H9 (cell line): ENCODE results near the gene GPR180. TPM values are rescaled to one million over a fixed set of nuclear protein-coding genes. Genes with fewer than 3 reads are reported as not detected.

Experiments
- DNase-seq: peaks from one replicate; pipeline ENCODE4 v3.0.0-alpha.2; 2017
- H2AFZ ChIP-seq: one replicate; pipeline ENCODE4 v1.6.1; 2013; ENCODE audit warnings: mild to moderate bottlenecking, low read length, control low read depth, moderate library complexity
- H2AK5ac ChIP-seq: 2 replicates; pipeline ENCODE4 v1.6.1; 2013; ENCODE audit warnings: low read length, control low read depth, mixed read lengths; ENCODE audit not compliant: insufficient read length
- H2BK120ac ChIP-seq: one replicate; pipeline ENCODE4 v1.6.1; 2013; ENCODE audit warnings: low read depth, mild to moderate bottlenecking, low read length, control low read depth, inconsistent platforms; ENCODE audit not compliant: poor library complexity, severe bottlenecking
- H2BK12ac ChIP-seq: 2 replicates; pipeline ENCODE4 v1.6.1; 2013; ENCODE audit warnings: low read length, control low read depth, mixed read lengths, low read depth; ENCODE audit not compliant: insufficient read length
- H2BK15ac ChIP-seq: 2 replicates; pipeline ENCODE4 v1.6.1; 2013; ENCODE audit warnings: low read depth, low read length, control low read depth
- H2BK20ac ChIP-seq: one replicate; pipeline ENCODE4 v1.6.1; 2013; ENCODE audit warnings: low read depth, mild to moderate bottlenecking, low read length, control low read depth, inconsistent platforms; ENCODE audit not compliant: poor library complexity, severe bottlenecking
- H2BK5ac ChIP-seq: 2 replicates; pipeline ENCODE4 v1.6.1; 2013; ENCODE audit warnings: low read length, control low read depth, mixed read lengths; ENCODE audit not compliant: insufficient read length
- H3K14ac ChIP-seq: 2 replicates; pipeline ENCODE4 v1.6.1; 2013; ENCODE audit warnings: low read length, control low read depth; ENCODE audit not compliant: insufficient read depth
- H3K18ac ChIP-seq: 2 replicates; pipeline ENCODE4 v1.6.1; 2013; ENCODE audit warnings: low read depth, mild to moderate bottlenecking, mixed read lengths, low read length, control low read depth; ENCODE audit not compliant: insufficient read length
- H3K23ac ChIP-seq: 2 replicates; pipeline ENCODE4 v1.6.1; 2013; ENCODE audit warnings: low read length, control low read depth, mixed read lengths, low read depth; ENCODE audit not compliant: insufficient read length
- H3K23me2 ChIP-seq: 2 replicates; pipeline ENCODE4 v1.6.1; 2013; ENCODE audit warnings: low read depth, mild to moderate bottlenecking, mixed read lengths, low read length, control low read depth; ENCODE audit not compliant: insufficient read length, poor library complexity, severe bottlenecking
- H3K27ac ChIP-seq: 2 replicates; pipeline ENCODE4 v1.5.1; 2013; ENCODE audit warnings: low read length, control low read depth, mixed read lengths, low read depth; ENCODE audit not compliant: insufficient read length
- H3K27me3 ChIP-seq: 2 replicates; pipeline ENCODE4 v1.6.1; 2013; ENCODE audit warnings: low read length, control low read depth, inconsistent platforms; ENCODE audit not compliant: insufficient read depth
- H3K4ac ChIP-seq: 2 replicates; pipeline ENCODE4 v1.6.1; 2013; ENCODE audit warnings: low read depth, mild to moderate bottlenecking, control low read depth, inconsistent platforms, low read length, moderate library complexity
- H3K4me1 ChIP-seq: 2 replicates; pipeline ENCODE4 v1.6.1; 2013; ENCODE audit warnings: low read length, control low read depth, inconsistent platforms; ENCODE audit not compliant: insufficient read depth
- H3K4me2 ChIP-seq: 2 replicates; pipeline ENCODE4 v1.6.1; 2013; ENCODE audit warnings: low read length, control low read depth, mixed read lengths; ENCODE audit not compliant: insufficient read length, insufficient read depth
- H3K56ac ChIP-seq: 2 replicates; pipeline ENCODE4 v1.6.1; 2013; ENCODE audit warnings: low read depth, mild to moderate bottlenecking, mixed read lengths, low read length, control low read depth; ENCODE audit not compliant: insufficient read length
- H3K79me1 ChIP-seq: 2 replicates; pipeline ENCODE4 v1.6.1; 2013; ENCODE audit warnings: low read depth, mild to moderate bottlenecking, moderate library complexity, low read length, control low read depth, inconsistent platforms; ENCODE audit not compliant: insufficient read depth, poor library complexity, severe bottlenecking
- H3K79me2 ChIP-seq: 2 replicates; pipeline ENCODE4 v1.6.1; 2013; ENCODE audit warnings: low read length, control low read depth, inconsistent platforms; ENCODE audit not compliant: insufficient read depth
- H3K9ac ChIP-seq: 2 replicates; pipeline ENCODE4 v1.6.1; 2013; ENCODE audit warnings: low read length, control low read depth, mixed read lengths; ENCODE audit not compliant: insufficient read length; ENCODE audit errors: extremely low read depth
- H3K9me3 ChIP-seq: one replicate; pipeline ENCODE4 v1.6.1; 2013; ENCODE audit warnings: low read depth, low read length, inconsistent platforms; ENCODE audit not compliant: control insufficient read depth
- H3T11ph ChIP-seq: one replicate; pipeline ENCODE4 v1.6.1; 2013; ENCODE audit warnings: mild to moderate bottlenecking, low read length, control low read depth, inconsistent platforms
- H4K20me1 ChIP-seq: one replicate; pipeline ENCODE4 v1.6.1; 2013; ENCODE audit not compliant: control insufficient read depth, insufficient read length, insufficient read depth
- H4K5ac ChIP-seq: 2 replicates; pipeline ENCODE4 v1.6.1; 2013; ENCODE audit warnings: low read depth, mild to moderate bottlenecking, mixed read lengths, low read length, control low read depth; ENCODE audit not compliant: insufficient read length
- H4K8ac ChIP-seq: replicated peaks from 2 replicates; pipeline ENCODE4 v1.6.1; 2013; ENCODE audit warnings: low read length, control low read depth, mixed read lengths, low read depth; ENCODE audit not compliant: insufficient read length
- H4K91ac ChIP-seq: 2 replicates; pipeline ENCODE4 v1.6.1; 2013; ENCODE audit warnings: low read depth, mild to moderate bottlenecking, moderate library complexity, mixed read lengths, low read length, control low read depth; ENCODE audit not compliant: insufficient read length
- H3K27ac Mint-ChIP-seq, 3 experiments: 2 replicates in 2 of 3; 3 replicates in 1 of 3; pipeline ENCODE4 v1.8.0; 2020 to 2021; ENCODE audit warnings: mixed read lengths in 3 of 3, mild to moderate bottlenecking in 1 of 3, moderate library complexity in 1 of 3
- H3K27me3 Mint-ChIP-seq: 2 replicates; pipeline ENCODE4 v1.8.0; 2021; ENCODE audit warnings: low read depth, mild to moderate bottlenecking, moderate library complexity, mixed read lengths
- H3K36me3 Mint-ChIP-seq, 3 experiments: 2 replicates in 2 of 3; 3 replicates in 1 of 3; pipeline ENCODE4 v1.8.0; 2020 to 2021; ENCODE audit warnings: low read depth in 3 of 3, mixed read lengths in 3 of 3; ENCODE audit not compliant: insufficient read depth in 1 of 3
- H3K4me1 Mint-ChIP-seq, 2 experiments: 2 replicates each; pipeline ENCODE4 v1.8.0; 2020; ENCODE audit warnings: mixed read lengths in 2 of 2
- H3K4me3 Mint-ChIP-seq, 2 experiments: 2 replicates in 1 of 2; 3 replicates in 1 of 2; pipeline ENCODE4 v1.8.0; 2020 to 2021; ENCODE audit warnings: mild to moderate bottlenecking in 2 of 2, mixed read lengths in 2 of 2, moderate library complexity in 1 of 2
- H3K9me3 Mint-ChIP-seq, 2 experiments: 2 replicates in 1 of 2; 3 replicates in 1 of 2; pipeline ENCODE4 v1.8.0; 2020; ENCODE audit warnings: mild to moderate bottlenecking in 2 of 2, mixed read lengths in 2 of 2, moderate library complexity in 1 of 2
- CTCF ChIP-seq: fragments of 200-600 bp; sonication (generic); conservative IDR thresholded peaks from 3 replicates; pipeline ENCODE4 v1.8.0; 2021; ENCODE audit warnings: antibody characterized with exemption, mild to moderate bottlenecking
- WGBS: extraction: QIAGEN DNeasy Blood & Tissue Kit; methylation state at CpG from one replicate; pipeline ENCODE4 v1.1.7; 2013; ENCODE audit warnings: missing lambda C conversion rate, low lambda C conversion rate, mixed read lengths; ENCODE audit not compliant: insufficient read length; ENCODE audit errors: extremely low coverage; 5-methylcytosine and 5-hydroxymethylcytosine counted together
- total RNA-seq: library from RNA; stranded (reverse); gene quantifications from 2 replicates; pipeline ENCODE4 v1.2.1, GENCODE V29; 2021

Gene GPR180
- total RNA-seq, 1 experiment from 2014 or later, result 5.1 TPM

DNA sequence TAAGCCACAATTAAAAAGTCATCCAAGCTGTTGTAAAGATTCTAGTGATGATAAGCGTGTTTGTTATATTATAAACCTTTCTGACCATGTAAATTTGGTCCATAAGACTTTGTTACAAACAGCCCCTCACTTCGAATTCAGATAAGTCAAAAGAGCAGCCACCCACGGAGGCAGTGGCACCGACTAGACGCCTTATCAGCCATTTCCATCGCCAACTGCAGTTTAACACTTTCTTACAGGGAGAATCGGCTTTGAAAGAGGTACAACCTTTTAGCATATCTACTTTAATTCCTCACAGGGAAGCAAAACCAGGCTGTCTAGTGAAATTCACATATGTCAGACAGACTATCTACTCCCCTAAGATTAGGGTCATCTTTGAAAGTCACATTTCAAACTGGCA lies 63.2 kb downstream of the GPR180 start:
- H3K23me2 ChIP-seq, result no peaks in the 10 kb centered on the region
- Mint-ChIP-seq H3K4me3 (no peak overlapping the region), H3K27me3 (peaks cover 2% of the 10 kb centered on the region), H3K9me3 (no peaks in the 10 kb centered on the region), H3K4me1 (peaks cover 27 to 34% of the 10 kb centered on the region in 2 experiments), H3K27ac (no peak overlapping the region), H3K36me3 (no peaks in the 10 kb centered on the region)
- no peak overlapping the region for H4K5ac ChIP-seq
- H3K4me2 ChIP-seq, result no peak overlapping the region
- no peak for DNase-seq
- no peaks in the 10 kb centered on the region for H3K27me3 ChIP-seq
- no peak overlapping the region for H3K27ac ChIP-seq
- H3K9me3 ChIP-seq, result no peaks in the 10 kb centered on the region
- H3K9ac ChIP-seq, result no peak overlapping the region
- no CpG with 5 or more reads among the region's 7 CpGs for WGBS
- no peak overlapping the region for H2AFZ ChIP-seq
- no peaks in the 10 kb centered on the region for H3K79me1 ChIP-seq
- H2BK12ac ChIP-seq, result no peak overlapping the region
- H2BK15ac ChIP-seq, result no peak overlapping the region
- no peak overlapping the region for H4K8ac ChIP-seq
- no peak overlapping the region for H2BK120ac ChIP-seq
- H3K18ac ChIP-seq, result no peak overlapping the region
- H2AK5ac ChIP-seq, result no peak overlapping the region
- H4K91ac ChIP-seq, result no peak overlapping the region
- H3K4ac ChIP-seq, result no peak overlapping the region
- H3K4me1 ChIP-seq, result peaks cover 4% of the 10 kb centered on the region; the same call in 1 of the 2 replicates
- H2BK20ac ChIP-seq, result no peak overlapping the region
- H3K23ac ChIP-seq, result no peak overlapping the region
- H3K56ac ChIP-seq, result no peak overlapping the region
- no peaks in the 10 kb centered on the region for H4K20me1 ChIP-seq
- H3K79me2 ChIP-seq, result no peaks in the 10 kb centered on the region
- H2BK5ac ChIP-seq, result no peak overlapping the region
- no peak overlapping the region for H3T11ph ChIP-seq
- no peak for TF ChIP-seq CTCF
- H3K14ac ChIP-seq, result no peak overlapping the region
